Spleen (tissue), 13 donors: ENCODE results near the gene AP1B1. TPM values are rescaled to one million over a fixed set of nuclear protein-coding genes. Genes with fewer than 3 reads are reported as not detected.

Experiments used
- DNase-seq: peaks from one replicate; pipeline ENCODE4 v3.0.0-alpha.2; 2020
- H3K27ac ChIP-seq, 8 donors: fragments of 200-600 bp; sonication (generic) in 7 of 8; 1 replicate in 4 of 8; 2 replicates in 4 of 8; pipeline versions ENCODE4 v1.5.0 to v1.8.0; 2016 to 2021; ENCODE audit warnings: inconsistent platforms in 4 of 8, mild to moderate bottlenecking in 4 of 8, moderate library complexity in 1 of 8
- H3K27me3 ChIP-seq, 7 donors: fragments of 200-600 bp; sonication (generic) in 6 of 7; replicated peaks in 1 of 7; 1 replicate in 4 of 7; 2 replicates in 3 of 7; pipeline versions ENCODE4 v1.5.0 to v1.8.0; 2016 to 2021; ENCODE audit warnings: inconsistent platforms in 3 of 7, mild to moderate bottlenecking in 1 of 7
- H3K36me3 ChIP-seq, 6 donors: fragments of 200-600 bp; sonication (generic) in 5 of 6; 1 replicate in 4 of 6; 2 replicates in 2 of 6; pipeline versions ENCODE4 v1.5.0 to v1.8.0; 2016 to 2021; ENCODE audit warnings: inconsistent platforms in 2 of 6
- H3K4me1 ChIP-seq, 6 donors: fragments of 200-600 bp; sonication (generic) in 5 of 6; 1 replicate in 3 of 6; 2 replicates in 3 of 6; pipeline versions ENCODE4 v1.5.0 to v1.8.0; 2016 to 2021; ENCODE audit warnings: inconsistent platforms in 3 of 6
- H3K4me3 ChIP-seq, 8 donors: fragments of 200-600 bp; sonication (generic) in 7 of 8; 1 replicate in 4 of 8; 2 replicates in 4 of 8; pipeline versions ENCODE4 v1.5.0 to v1.8.0; 2016 to 2021; ENCODE audit warnings: inconsistent platforms in 4 of 8, mild to moderate bottlenecking in 4 of 8, moderate library complexity in 2 of 8
- H3K9me3 ChIP-seq, 8 donors: fragments of 200-600 bp; sonication (generic) in 7 of 8; 1 replicate in 4 of 8; 2 replicates in 4 of 8; pipeline versions ENCODE4 v1.5.0 to v1.8.0; 2016 to 2021; ENCODE audit warnings: inconsistent platforms in 4 of 8
- CTCF ChIP-seq, 11 experiments: fragments of 200-600 bp in 7 of 11; fragments of 450-650 bp in 4 of 11; sonication (generic) in 4 of 11; IDR thresholded peaks in 8 of 11; conservative IDR thresholded peaks in 3 of 11; 1 replicate in 7 of 11; 2 replicates in 4 of 11; pipeline versions ENCODE4 v1.4.0 to v1.8.0; 2016 to 2021; ENCODE audit warnings: antibody characterized with exemption in 11 of 11, inconsistent platforms in 4 of 11, mild to moderate bottlenecking in 1 of 11
- POLR2A ChIP-seq, 3 donors: fragments of 450-650 bp; IDR thresholded peaks; one replicate each; pipeline ENCODE4 v1.5.1; 2017; ENCODE audit warnings: antibody characterized with exemption in 3 of 3, mild to moderate bottlenecking in 1 of 3
- POLR2AphosphoS5 ChIP-seq, 3 donors: sonication (generic); formaldehyde crosslinking; IDR thresholded peaks; one replicate each; pipeline ENCODE4 v1.5.1; 2017; ENCODE audit warnings: antibody characterized with exemption in 3 of 3
- WGBS, 5 donors: extraction: QIAGEN DNeasy Blood & Tissue Kit in 3 of 5; methylation state at CpG; one replicate each; pipeline versions ENCODE4 v1.1.5 to v1.1.7; 2013 to 2018; 5-methylcytosine and 5-hydroxymethylcytosine counted together
- intact Hi-C: fragments of 100-400 bp; cut with DNase I; formaldehyde crosslinking; loops from one replicate; pipeline ENCODE4 v1.15.0; 2023; ENCODE audit warnings: low total_unique reads
- long read RNA-seq, 2 donors: transcript quantifications; one replicate each; lab custom pipeline, GENCODE V29; 2026
- polyA plus RNA-seq, 3 donors: library from polyadenylated mRNA; stranded (reverse); fragments of 200-250 nt; gene quantifications; one replicate each; pipeline ENCODE4 v1.2.1, GENCODE V29; 2013
- total RNA-seq, 7 donors: library from RNA; depleted of rRNA in 3 of 7; stranded (reverse); fragments of >200 nt in 3 of 7; fragmentation: NEBNext Ultra II Directional in 4 of 7; extraction: Animal tissue kit (Norgen Biotek cat#: 25700) in 4 of 7; gene quantifications; one replicate each; pipeline versions ENCODE4 v1.1.0 to v1.2.1, GENCODE V29; 2016 to 2021
- donor health status: healthy with polysubstance abuse.
- donor health status: DM: no; HTN: no; CAD: no; lungs with moderate emphysema.
- donor health status: DM: no; HTN: no; CAD: no.
- donor health status: Bipolar disorder and iron deficiency.
- donor health status: healthy.
- donor health status: DM: no; HTN: no; CAD: no.
- donor health status: DM: yes; HTN: yes; CAD: no.

The AP1B1 gene
- total RNA-seq (100 to 1,000 TPM in 6 of 7 donors, 10 to 100 TPM in 1; 92.6 to 150 (median 130) TPM), polyA plus RNA-seq (10 to 100 TPM; 43.3 to 69.6 (median 56.0) TPM)
- long read RNA-seq, donor 1, full-length matches to known transcripts = 3 of 16 reads
- long read RNA-seq, donor 1, partial matches to known transcripts = 13 of 16 reads
- long read RNA-seq, donor 1, other reads (novel, unspliced or antisense) = 0 of 16 reads
- long read RNA-seq, donor 2, full-length matches to known transcripts = 1 of 12 reads
- long read RNA-seq, donor 2, partial matches to known transcripts = 11 of 12 reads
- long read RNA-seq, donor 2, other reads (novel, unspliced or antisense) = 0 of 12 reads

GRCh38 chr22:29387921-29388758 lies at the start of gene AP1B1:
TSS of gene AP1B1 (minus strand) at chr22:29388570. CDS start at chr22:29367243, 21,327 bp downstream.
- peak; percentile 99 for DNase-seq
- Histone ChIP-seq H3K4me3 (peak within 1 kb of the TSS; percentile 78 to 95 (median 84)), H3K9me3 (no peaks in the 10 kb centered on the region), H3K27me3 (no peaks in the 10 kb centered on the region), H3K36me3 (peaks cover 0 to 29% (median 2%) of the 10 kb centered on the region in 6 donors), H3K27ac (peak within 1 kb of the TSS; percentile 76 to 97 (median 90)), H3K4me1 (peaks cover 40 to 65% (median 57%) of the 10 kb centered on the region in 6 donors)
- 0 to 1% (median 0%) methylated on average over 57 to 68 of the region's 68 CpGs for WGBS, 5 donors
- intact Hi-C loops = no loop called here
- peak in 2 of 3 donors; percentile 24 to 37 for TF ChIP-seq POLR2A (IDR thresholded peaks at IDR 0.05)
- TF ChIP-seq POLR2AphosphoS5 (IDR thresholded peaks at IDR 0.05) = peak; percentile 94 to 97 (median 96)
- peak in 3 of 11 experiments; percentile 21 to 49 (median 29) for TF ChIP-seq CTCF (IDR thresholded peaks at IDR 0.05 in 8 of 11, conservative IDR thresholded peaks at IDR 0.05 in 3 of 11)

- Histone ChIP-seq H3K27me3 (peaks cover 0 to 8% (median 0%) of the 10 kb centered on the region in 7 donors), H3K9me3 (no peaks in the 10 kb centered on the region), H3K4me1 (no peaks in the 10 kb centered on the region), H3K36me3 (no peaks in the 10 kb centered on the region), H3K4me3 (no peak overlapping the region), H3K27ac (no peak overlapping the region)
- intact Hi-C loops = no loop called here
- 73 to 84% (median 82%) methylated on average over 5 of the region's 5 CpGs for WGBS, 5 donors
- no peak for DNase-seq
- no peak for TF ChIP-seq CTCF (IDR thresholded peaks at IDR 0.05 in 8 of 11, conservative IDR thresholded peaks at IDR 0.05 in 3 of 11)
- TF ChIP-seq POLR2AphosphoS5 (IDR thresholded peaks at IDR 0.05) = no peak
- no peak for TF ChIP-seq POLR2A (IDR thresholded peaks at IDR 0.05)
These were observed 47.1 kb upstream of the AP1B1 start for GRCh38 chr22:29435236-29436136.

DNA sequence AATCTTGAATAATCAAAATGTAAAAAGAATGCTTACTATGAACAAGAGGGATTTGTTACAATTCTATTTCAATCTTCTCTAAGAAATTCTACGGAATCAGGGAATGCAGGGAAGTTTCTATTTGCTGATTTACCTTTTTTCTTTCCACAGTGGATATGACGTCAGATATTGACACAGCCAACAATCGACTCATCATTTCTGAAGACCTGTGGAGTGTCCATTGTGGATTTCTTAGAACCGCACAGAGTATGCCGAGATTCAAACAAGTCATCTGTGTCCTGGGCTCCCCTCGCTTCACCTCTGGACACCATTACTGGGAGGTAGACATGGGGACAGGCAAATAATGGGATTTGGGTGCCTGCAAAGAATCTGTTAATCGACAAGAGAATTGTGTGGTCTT lies 45.9 kb upstream of the AP1B1 start:
- no peaks in the 10 kb centered on the region for H3K4me1 ChIP-seq
- H3K4me3 ChIP-seq = no peak overlapping the region
- no peak overlapping the region for H3K27ac ChIP-seq
- H3K9me3 ChIP-seq = no peaks in the 10 kb centered on the region
- intact Hi-C loops = no loop called here
- DNase-seq = no peak
- TF ChIP-seq CTCF (IDR thresholded peaks at IDR 0.05 in 8 of 11, conservative IDR thresholded peaks at IDR 0.05 in 3 of 11) (no peak), POLR2AphosphoS5 (IDR thresholded peaks at IDR 0.05) (no peak), POLR2A (IDR thresholded peaks at IDR 0.05) (no peak)
- H3K36me3 ChIP-seq = no peaks in the 10 kb centered on the region
- WGBS, 5 donors = 88 to 93% (median 90%) methylated on average over 7 of the region's 7 CpGs
- peaks cover 0 to 8% (median 0%) of the 10 kb centered on the region in 7 donors for H3K27me3 ChIP-seq
